GM18511 (cell line): ENCODE results near the gene TAS2R41.
"Not testable (repeated sequence)": the region's sequence is repeated elsewhere in the genome, so short reads cannot be mapped to it uniquely, and the experiment has no call there.

ENCODE experiments used
- ATAC-seq: cut with Tn5 transposase; IDR thresholded peaks from one replicate; pipeline ENCODE4 v1.9.1; 2021; ENCODE audit warnings: mild to moderate bottlenecking, moderate library complexity; ENCODE audit not compliant: unreplicated experiment

Gene TAS2R41

DNA sequence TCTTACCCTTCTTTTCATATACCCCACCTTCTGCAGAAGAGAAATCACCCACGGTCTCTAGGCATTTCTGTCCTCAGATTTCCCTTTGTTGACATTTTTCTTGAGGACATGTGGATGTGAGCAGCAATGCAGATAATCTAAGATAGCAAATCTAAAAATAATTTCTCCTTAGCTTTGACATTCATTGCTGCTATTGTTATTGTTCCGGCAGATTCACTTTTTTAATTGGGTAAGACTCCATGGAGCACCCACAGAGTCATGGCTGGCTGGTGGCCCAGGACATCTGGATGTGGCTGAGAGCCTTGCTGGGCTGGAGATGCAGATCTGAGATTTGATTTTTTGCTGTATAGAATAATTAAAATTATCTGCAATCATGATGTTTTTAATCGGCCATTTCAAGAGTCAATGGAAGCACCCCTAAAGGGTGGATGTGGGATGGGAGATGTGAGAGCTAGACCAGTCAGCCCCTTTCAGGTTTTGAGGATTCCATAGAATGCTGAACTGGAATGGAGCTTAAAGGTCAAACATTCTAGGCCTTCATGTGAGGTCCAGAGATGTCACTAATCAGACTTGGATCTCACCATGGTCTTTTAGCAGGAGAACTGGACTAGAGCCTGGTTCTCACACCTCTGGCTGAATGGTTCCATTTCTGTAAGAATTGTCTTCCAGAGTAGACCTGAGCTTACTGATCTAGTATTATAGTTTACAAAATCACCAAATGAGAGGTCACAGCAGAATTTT lies 37.5 kb downstream of the TAS2R41 start:
- no peak for ATAC-seq

DNA sequence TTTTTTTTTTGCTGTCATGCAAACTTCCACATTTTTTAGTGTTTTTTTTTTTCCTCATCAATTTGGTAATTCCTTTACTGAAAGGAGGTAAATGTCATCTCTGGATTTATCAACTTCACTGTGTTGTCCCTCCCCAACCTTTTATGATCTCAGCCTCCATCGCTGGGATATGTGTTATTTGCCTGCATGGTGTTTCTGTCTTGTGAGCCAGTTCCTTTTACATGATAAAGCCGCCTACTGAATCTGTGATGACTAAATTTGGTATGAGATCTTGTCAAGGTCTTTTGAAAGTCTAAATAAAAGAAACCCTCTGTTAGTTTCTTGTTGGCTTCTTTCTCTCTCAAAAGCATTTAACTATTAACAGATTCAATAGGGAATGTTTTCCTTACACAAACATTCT lies 39.3 kb downstream of the TAS2R41 start:
- ATAC-seq = no peak

DNA sequence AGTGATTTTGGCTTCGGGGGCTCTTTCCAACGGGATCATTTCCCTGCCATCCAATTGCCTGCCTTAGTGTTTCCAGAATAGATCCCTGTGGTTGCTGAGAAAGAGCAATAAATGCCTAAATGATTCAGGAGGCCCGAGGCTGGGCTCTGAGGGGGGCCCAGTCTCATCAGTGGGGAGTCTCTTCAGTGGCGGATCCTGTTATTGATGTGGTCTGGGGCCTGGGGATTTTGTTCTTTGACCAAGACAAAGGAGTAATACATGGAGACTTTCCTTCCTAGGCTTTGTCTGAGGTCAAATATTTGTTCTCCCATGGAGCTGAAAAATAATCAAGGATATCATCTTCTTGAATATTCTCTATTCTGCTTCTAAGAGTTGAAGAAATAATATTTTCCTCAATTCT lies 40.8 kb downstream of the TAS2R41 start:
- no peak for ATAC-seq

DNA sequence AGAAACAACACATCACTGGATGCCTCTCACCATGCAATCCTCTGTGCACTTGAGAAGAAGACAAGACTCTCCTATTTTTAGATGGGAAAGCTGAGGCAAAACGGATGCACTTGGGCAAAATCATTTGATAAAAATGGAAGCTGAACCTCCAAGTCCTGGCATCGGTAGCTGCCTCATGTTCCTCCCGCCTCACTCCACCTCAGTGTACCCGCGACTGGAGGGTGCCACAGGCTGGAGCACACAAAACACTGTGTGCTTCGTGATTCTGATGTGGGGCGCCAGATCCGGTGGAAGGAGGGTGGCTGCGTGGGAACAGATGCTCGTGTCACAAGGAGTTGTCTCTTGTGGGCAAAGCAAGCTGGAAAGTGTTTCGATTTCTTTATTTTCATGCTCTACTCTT lies 41.3 kb downstream of the TAS2R41 start:
- no peak for ATAC-seq

DNA sequence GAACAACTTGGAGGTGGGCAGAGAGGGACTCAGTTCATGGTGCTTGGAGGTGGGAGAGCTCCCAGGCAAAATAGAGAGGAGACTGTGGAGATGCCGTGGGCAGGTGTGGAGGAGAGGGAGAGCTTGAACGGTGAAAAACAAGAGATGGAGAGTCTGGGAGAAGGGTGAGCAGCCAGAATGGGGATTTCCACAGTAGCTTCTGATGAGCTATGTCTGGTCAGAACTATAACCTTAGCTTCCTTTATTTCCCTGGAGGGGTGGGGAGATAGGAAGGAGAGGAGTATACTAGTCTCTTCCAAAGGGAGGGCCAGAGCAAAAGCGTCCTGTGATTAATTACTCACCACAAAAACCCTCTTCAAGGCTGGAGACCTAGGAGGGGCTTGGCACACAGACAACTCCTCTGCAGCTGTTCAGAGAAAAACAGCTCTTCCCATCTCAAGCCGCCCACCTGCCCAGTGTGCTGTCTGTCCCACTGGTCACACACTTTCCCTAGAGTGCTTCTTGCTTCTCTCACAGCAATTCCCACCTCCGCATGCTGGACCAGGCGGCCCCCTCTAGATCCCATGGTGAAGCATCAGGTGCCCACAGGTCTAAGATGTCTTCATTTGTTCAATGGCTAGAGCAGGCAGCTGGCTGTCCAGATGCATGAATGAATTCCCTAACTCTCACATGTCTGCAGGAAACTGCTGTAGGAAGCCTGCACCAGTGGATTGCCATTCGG lies 41.9 kb downstream of the TAS2R41 start:
- ATAC-seq = no peak

DNA sequence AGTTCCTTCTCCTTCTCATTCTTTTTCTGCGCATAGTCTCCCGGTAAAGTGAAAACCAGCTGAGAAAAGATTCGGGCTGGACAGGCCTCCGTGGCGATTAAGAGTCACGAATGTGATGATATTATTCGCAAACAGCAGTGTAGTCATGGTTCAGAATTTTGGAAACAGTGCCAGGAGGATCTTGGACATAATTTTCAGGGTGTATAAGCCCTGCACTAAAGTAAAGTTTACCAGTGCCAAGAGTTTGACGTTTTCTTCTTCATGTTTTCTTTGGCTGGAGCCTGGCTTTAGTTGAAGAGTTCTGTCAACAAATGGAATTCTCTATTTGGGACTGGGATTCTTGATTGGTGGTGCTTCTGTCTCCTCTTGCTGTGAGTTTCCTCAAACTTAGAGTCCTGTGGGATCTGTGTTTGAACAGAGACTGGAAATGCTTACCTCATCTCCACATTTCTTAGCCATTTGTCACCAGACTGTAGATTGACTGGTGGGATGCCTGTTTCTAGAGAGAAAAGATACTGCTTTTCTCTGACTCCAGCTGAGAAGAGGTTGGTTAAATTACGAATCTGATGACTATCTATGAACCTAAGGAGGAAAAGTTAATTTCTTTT lies 44.7 kb downstream of the TAS2R41 start:
- ATAC-seq = not testable (repeated sequence)
